SW480 (cell line): Measurements from ENCODE around the gene SPINK4.

Source experiments
- DNase-seq: peaks from one replicate; pipeline ENCODE4 v3.0.0-alpha.2; 2016; ENCODE audit warnings: low spot score

Gene SPINK4

GRCh38 chr9:33291901-33292300 is 51.9 kb downstream of the SPINK4 start:
- no peak for DNase-seq

GRCh38 chr9:33293782-33294181 is 53.8 kb downstream of the SPINK4 start:
- DNase-seq, result no peak

GRCh38 chr9:33294670-33295432 is 54.9 kb downstream of the SPINK4 start:
- no peak for DNase-seq

- DNase-seq, result no peak
Measured at GRCh38 chr9:33295571-33295970, 55.6 kb downstream of the SPINK4 start.

- DNase-seq, result no peak
Measured at GRCh38 chr9:33297432-33297831, 57.5 kb downstream of the SPINK4 start.
